Measurements from ENCODE around the gene PPP6R2.

- TF ChIP-seq CTCF (IDR thresholded peaks at IDR 0.05) (no peak), POLR2A (IDR thresholded peaks at IDR 0.05) (no peak)
These were observed 34.0 kb upstream of the PPP6R2 start for GRCh38 chr22:50308986-50309600.
